ENCODE measurements around the gene PCDHGA3. TPM values are rescaled to one million over a fixed set of nuclear protein-coding genes. Genes with fewer than 3 reads are reported as not detected.
"Not testable (repeated sequence)": the region's sequence is repeated elsewhere in the genome, so short reads cannot be mapped to it uniquely, and the experiment has no call there.

Gene PCDHGA3
- total RNA-seq, 4 donors from 2014 or later = 1.0 to 3.5 (median 2.9) TPM

DNA sequence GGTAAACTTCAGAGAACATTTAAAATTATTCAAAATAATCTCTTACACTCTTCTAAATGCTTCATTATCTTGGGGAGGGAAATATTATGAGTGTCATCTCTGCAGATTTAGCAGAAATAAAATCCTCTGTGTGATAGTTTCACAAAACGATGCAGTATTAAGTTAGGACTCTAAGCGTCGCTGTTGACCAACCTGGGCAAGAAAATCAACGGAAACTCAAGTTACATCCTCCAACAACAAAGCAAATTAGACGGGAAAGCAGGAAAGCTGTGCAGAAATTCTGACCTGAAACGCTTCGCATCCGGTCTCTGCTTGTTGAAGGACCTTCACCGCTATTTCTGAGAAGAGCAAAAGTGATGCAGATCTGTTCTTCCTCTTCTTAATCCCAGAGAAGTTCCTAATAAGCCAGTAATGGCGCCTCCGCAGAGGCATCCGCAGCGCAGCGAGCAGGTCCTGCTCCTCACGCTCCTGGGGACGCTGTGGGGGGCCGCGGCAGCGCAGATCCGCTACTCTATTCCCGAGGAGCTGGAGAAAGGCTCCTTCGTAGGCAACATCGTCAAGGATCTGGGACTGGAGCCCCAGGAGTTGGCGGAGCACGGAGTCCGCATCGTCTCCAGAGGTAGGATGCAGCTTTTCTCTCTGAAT is 30.2 kb downstream of the PCDHGA3 start, which contains the start of gene PCDHGA6:
Gene PCDHGA6, plus strand, starts transcription at position 219 of the 645 bp plus-strand sequence. Its CDS starts 193 bp downstream, at position 412.
- 22 to 23% methylated on average over 27 of the region's 27 CpGs for WGBS, 2 donors
- H3K4me3 ChIP-seq (ENCODE audit: low read depth, poor library complexity, severe bottlenecking) = no peak within 1 kb of the TSS
- intact Hi-C loops (cut with DNase I; ENCODE audit: low total_unique reads) = no loop called here
- DNase-seq (ENCODE audit: low spot score in 2 of 2) = no peak
- TF ChIP-seq POLR2A (IDR thresholded peaks at IDR 0.05) = no peak
- TF ChIP-seq, protein P1, sequence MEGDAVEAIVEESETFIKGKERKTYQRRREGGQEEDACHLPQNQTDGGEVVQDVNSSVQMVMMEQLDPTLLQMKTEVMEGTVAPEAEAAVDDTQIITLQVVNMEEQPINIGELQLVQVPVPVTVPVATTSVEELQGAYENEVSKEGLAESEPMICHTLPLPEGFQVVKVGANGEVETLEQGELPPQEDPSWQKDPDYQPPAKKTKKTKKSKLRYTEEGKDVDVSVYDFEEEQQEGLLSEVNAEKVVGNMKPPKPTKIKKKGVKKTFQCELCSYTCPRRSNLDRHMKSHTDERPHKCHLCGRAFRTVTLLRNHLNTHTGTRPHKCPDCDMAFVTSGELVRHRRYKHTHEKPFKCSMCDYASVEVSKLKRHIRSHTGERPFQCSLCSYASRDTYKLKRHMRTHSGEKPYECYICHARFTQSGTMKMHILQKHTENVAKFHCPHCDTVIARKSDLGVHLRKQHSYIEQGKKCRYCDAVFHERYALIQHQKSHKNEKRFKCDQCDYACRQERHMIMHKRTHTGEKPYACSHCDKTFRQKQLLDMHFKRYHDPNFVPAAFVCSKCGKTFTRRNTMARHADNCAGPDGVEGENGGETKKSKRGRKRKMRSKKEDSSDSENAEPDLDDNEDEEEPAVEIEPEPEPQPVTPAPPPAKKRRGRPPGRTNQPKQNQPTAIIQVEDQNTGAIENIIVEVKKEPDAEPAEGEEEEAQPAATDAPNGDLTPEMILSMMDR (IDR thresholded peaks at IDR 0.05) = no peak

DNA sequence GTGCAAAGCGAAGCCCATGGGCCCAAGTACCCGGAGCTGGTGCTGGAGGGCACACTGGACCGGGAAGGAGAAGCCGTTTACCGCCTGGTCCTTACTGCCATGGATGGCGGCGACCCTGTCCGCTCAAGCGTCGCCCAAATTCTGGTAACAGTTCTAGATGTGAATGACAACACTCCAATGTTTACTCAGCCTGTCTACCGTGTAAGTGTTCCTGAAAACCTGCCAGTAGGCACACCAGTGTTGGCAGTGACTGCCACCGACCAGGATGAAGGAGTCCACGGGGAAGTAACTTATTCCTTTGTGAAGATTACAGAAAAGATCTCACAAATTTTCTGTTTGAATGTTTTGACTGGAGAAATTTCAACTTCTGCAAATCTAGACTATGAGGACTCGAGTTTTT is 31.0 kb downstream of the PCDHGA3 start:
- no peak overlapping the region for H3K4me3 ChIP-seq (ENCODE audit: low read depth, poor library complexity, severe bottlenecking)
- DNase-seq (ENCODE audit: low spot score in 2 of 2) = no peak
- TF ChIP-seq, protein P1 (IDR thresholded peaks at IDR 0.05) = no peak
- TF ChIP-seq POLR2A (IDR thresholded peaks at IDR 0.05) = no peak
- WGBS, 2 donors = 55 to 60% methylated on average over 14 of the region's 14 CpGs
- intact Hi-C loops (cut with DNase I; ENCODE audit: low total_unique reads) = no loop called here

DNA sequence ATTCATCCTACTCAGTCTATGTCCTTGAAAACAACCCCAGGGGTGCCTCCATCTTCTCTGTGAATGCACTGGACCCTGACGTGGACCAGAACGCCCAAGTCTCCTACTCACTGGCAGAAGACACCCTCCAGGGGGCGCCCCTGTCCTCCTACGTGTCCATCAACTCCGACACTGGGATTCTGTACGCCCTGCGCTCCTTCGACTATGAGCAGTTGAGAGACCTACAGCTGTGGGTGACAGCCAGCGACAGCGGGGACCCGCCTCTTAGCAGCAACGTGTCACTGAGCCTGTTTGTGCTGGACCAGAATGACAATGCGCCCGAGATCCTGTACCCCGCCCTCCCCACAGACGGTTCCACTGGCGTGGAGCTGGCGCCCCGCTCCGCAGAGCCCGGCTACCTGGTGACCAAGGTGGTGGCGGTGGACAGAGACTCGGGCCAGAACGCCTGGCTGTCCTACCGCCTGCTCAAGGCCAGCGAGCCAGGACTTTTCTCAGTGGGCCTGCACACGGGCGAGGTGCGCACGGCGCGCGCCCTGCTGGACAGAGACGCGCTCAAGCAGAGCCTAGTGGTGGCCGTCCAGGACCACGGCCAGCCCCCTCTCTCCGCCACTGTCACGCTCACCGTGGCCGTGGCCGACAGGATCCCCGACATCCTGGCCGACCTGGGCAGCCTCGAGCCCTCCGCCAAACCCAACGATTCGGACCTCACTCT is 32.0 kb downstream of the PCDHGA3 start:
- WGBS, 2 donors = 32 to 50% methylated on average over 10 to 22 of the region's 48 CpGs
- H3K4me3 ChIP-seq (ENCODE audit: low read depth, poor library complexity, severe bottlenecking); intact Hi-C loops (cut with DNase I; ENCODE audit: low total_unique reads): not testable (repeated sequence)
- DNase-seq (ENCODE audit: low spot score in 2 of 2) = peak in 1 of 2 donors; percentile 53

DNA sequence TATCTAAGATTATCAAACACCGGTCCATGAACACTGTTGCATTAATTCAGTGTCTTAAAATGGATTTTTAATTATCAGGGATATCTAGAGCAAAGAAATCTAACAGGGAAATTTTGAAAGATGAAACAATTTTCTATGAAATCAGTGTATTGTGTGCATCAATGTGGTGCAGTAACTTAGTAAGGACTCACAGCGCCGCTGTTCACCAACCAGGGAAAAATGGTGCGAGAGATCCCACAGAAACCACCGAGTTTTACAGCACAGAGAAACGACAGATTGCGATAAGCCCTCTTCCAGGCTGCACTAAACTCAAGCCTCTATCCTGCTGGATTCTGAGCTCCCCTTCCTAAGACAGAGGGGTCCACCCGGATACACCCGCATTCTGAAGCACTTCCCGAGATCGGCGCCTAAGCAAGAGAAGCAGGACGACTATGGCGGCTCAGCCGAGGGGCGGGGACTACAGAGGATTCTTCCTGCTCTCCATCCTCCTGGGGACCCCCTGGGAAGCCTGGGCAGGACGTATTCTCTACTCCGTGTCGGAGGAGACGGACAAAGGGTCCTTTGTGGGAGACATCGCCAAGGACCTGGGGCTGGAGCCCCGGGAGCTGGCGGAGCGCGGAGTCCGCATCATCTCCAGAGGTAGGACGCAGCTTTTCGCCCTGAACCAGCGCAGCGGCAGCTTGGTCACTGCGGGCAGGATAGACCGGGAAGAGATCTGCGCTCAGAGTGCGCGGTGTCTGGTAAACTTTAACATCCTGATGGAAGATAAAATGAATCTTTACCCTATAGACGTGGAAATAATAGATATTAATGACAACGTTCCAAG is 39.1 kb downstream of the PCDHGA3 start, which contains the start of gene PCDHGA7:
Gene PCDHGA7, plus strand, starts transcription at position 274 of the 826 bp plus-strand sequence. Its CDS starts 158 bp downstream, at position 432.
- intact Hi-C loops (cut with DNase I; ENCODE audit: low total_unique reads) = no loop called here
- TF ChIP-seq, protein P1 (IDR thresholded peaks at IDR 0.05) = no peak
- TF ChIP-seq POLR2A (IDR thresholded peaks at IDR 0.05) = no peak
- H3K4me3 ChIP-seq (ENCODE audit: low read depth, poor library complexity, severe bottlenecking) = no peak within 1 kb of the TSS
- DNase-seq (ENCODE audit: low spot score in 2 of 2) = peak in 1 of 2 donors; percentile 39
- WGBS, 2 donors = 17 to 22% methylated on average over 31 to 35 of the region's 37 CpGs

DNA sequence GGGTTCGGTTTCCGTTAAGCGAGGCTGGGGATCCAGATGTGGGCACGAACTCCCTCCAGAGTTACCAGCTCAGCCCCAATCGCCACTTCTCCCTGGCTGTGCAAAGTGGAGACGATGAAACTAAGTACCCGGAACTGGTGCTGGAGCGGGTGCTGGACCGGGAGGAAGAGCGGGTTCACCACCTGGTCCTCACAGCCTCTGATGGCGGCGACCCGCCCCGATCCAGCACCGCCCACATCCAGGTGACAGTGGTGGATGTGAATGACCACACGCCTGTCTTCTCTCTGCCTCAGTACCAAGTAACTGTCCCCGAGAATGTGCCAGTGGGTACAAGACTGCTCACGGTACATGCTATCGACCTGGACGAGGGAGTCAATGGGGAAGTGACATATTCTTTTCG is 39.7 kb downstream of the PCDHGA3 start:
- peak in 1 of 2 donors; percentile 69 for DNase-seq (ENCODE audit: low spot score in 2 of 2)
- H3K4me3 ChIP-seq (ENCODE audit: low read depth, poor library complexity, severe bottlenecking) = no peak overlapping the region
- WGBS, 2 donors = 37 to 44% methylated on average over 21 of the region's 21 CpGs
- intact Hi-C loops (cut with DNase I; ENCODE audit: low total_unique reads) = no loop called here
- TF ChIP-seq, protein P1 (IDR thresholded peaks at IDR 0.05) = no peak
- no peak for TF ChIP-seq POLR2A (IDR thresholded peaks at IDR 0.05)
